Liver (tissue), 9 donors: ENCODE measurements around the gene C2. TPM values are rescaled to one million over a fixed set of nuclear protein-coding genes. Genes with fewer than 3 reads are reported as not detected.
"Not testable (repeated sequence)": the region's sequence is repeated elsewhere in the genome, so short reads cannot be mapped to it uniquely, and the experiment has no call there.

Experiments
- DNase-seq: peaks from one replicate; pipeline ENCODE4 v3.0.0-alpha.2; 2017; ENCODE audit warnings: low spot score
- H3K27ac ChIP-seq, 2 donors: one replicate each; pipeline ENCODE4 v1.7.0; 2013; ENCODE audit warnings: inconsistent platforms in 2 of 2, low read length in 2 of 2, control low read depth in 1 of 2, low read depth in 1 of 2, mild to moderate bottlenecking in 1 of 2
- H3K27me3 ChIP-seq, 4 donors: one replicate each; pipeline versions ENCODE4 v1.6.1 to v1.7.0; 2013; ENCODE audit warnings: low read length in 3 of 4, inconsistent platforms in 1 of 4, mild to moderate bottlenecking in 1 of 4, moderate library complexity in 1 of 4; ENCODE audit not compliant: control insufficient read depth in 4 of 4, insufficient read depth in 4 of 4
- H3K36me3 ChIP-seq, 4 donors: one replicate each; pipeline versions ENCODE4 v1.6.1 to v1.7.0; 2013; ENCODE audit warnings: low read length in 3 of 4, mild to moderate bottlenecking in 3 of 4, low read depth in 1 of 4, moderate library complexity in 1 of 4; ENCODE audit not compliant: control insufficient read depth in 4 of 4, insufficient read depth in 3 of 4
- H3K4me1 ChIP-seq, 4 donors: one replicate each; pipeline versions ENCODE4 v1.6.1 to v1.7.0; 2013; ENCODE audit warnings: low read length in 3 of 4, mild to moderate bottlenecking in 3 of 4, moderate library complexity in 1 of 4; ENCODE audit not compliant: control insufficient read depth in 4 of 4, insufficient read depth in 4 of 4
- H3K4me3 ChIP-seq, 3 donors: one replicate each; pipeline versions ENCODE4 v1.6.1 to v1.7.0; 2013; ENCODE audit warnings: low read length in 3 of 3, control low read depth in 1 of 3, low read depth in 1 of 3, mild to moderate bottlenecking in 1 of 3
- H3K9ac ChIP-seq, 2 donors: one replicate each; pipeline ENCODE4 v1.7.0; 2013; ENCODE audit warnings: low read length in 2 of 2, mild to moderate bottlenecking in 2 of 2, moderate library complexity in 2 of 2, control low read depth in 1 of 2, low read depth in 1 of 2
- H3K9me3 ChIP-seq, 4 donors: one replicate each; pipeline versions ENCODE4 v1.6.1 to v1.7.0; 2013; ENCODE audit warnings: low read length in 3 of 4; ENCODE audit not compliant: control insufficient read depth in 4 of 4
- FOXA2 ChIP-seq: IDR thresholded peaks from 2 replicates; pipeline ENCODE4 v1.6.1; 2016; ENCODE audit warnings: antibody characterized with exemption
- JUND ChIP-seq, 2 donors: IDR thresholded peaks; 2 replicates each; pipeline ENCODE4 v1.6.1; 2016; ENCODE audit warnings: antibody characterized with exemption in 2 of 2
- RXRA ChIP-seq, 2 donors: IDR thresholded peaks; 2 replicates each; pipeline ENCODE4 v1.6.1; 2017 to 2018; ENCODE audit warnings: antibody characterized with exemption in 2 of 2, mild to moderate bottlenecking in 1 of 2
- SP1 ChIP-seq: IDR thresholded peaks from 2 replicates; pipeline ENCODE4 v1.6.1; 2018; ENCODE audit warnings: antibody characterized with exemption, mild to moderate bottlenecking
- TAF1 ChIP-seq: conservative IDR thresholded peaks from 2 replicates; pipeline ENCODE4 v1.6.1; 2016; ENCODE audit warnings: antibody characterized with exemption, mild to moderate bottlenecking
- WGBS: extraction: QIAGEN DNeasy Blood & Tissue Kit; methylation state at CpG from one replicate; pipeline ENCODE4 v1.1.7; 2013; 5-methylcytosine and 5-hydroxymethylcytosine counted together
- polyA plus RNA-seq, 2 donors: library from polyadenylated mRNA; stranded (reverse) in 1 of 2; unstranded in 1 of 2; fragments of 200-250 nt in 1 of 2; fragments of >200 nt in 1 of 2; fragmentation: Nextera tagmentation in 1 of 2; extraction: Ambion mirVana in 1 of 2; gene quantifications; one replicate each; pipeline versions ENCODE4 v1.2.1 to v1.2.3, GENCODE V29; 2013 to 2015
- total RNA-seq, 2 donors: library from RNA; depleted of rRNA; stranded (reverse); fragments of >200 nt; gene quantifications; one replicate each; pipeline ENCODE4 v1.2.3, GENCODE V29; 2014
- TF ChIP-seq, protein P1 (sequence below): IDR thresholded peaks from 2 replicates; pipeline ENCODE4 v1.6.1; 2016; ENCODE audit warnings: antibody characterized with exemption, mild to moderate bottlenecking
- TF ChIP-seq, protein P2 (sequence below): IDR thresholded peaks from 2 replicates; pipeline ENCODE4 v1.6.1; 2016; ENCODE audit warnings: antibody characterized with exemption
- TF ChIP-seq, protein P3 (sequence below): IDR thresholded peaks from 2 replicates; pipeline ENCODE4 v1.6.1; 2016; ENCODE audit warnings: antibody characterized with exemption
- TF ChIP-seq, protein P4 (sequence below): IDR thresholded peaks from 2 replicates; pipeline ENCODE4 v1.6.1; 2016; ENCODE audit warnings: antibody characterized with exemption
- donor health status: healthy.
- donor health status: healthy.
- donor health status: healthy.
- donor health status: healthy.
- donor health status: healthy.

C2 gene
- total and polyA plus RNA-seq, 4 donors = 212 to 522 (median 397) TPM

GRCh38 chr6:31928672-31928939, 1.1 kb downstream of the C2 start:
- no peaks in the 10 kb centered on the region for H3K27me3 ChIP-seq
- WGBS = 72% methylated on average over 9 of the region's 9 CpGs
- no peak for TF ChIP-seq JUND (IDR thresholded peaks at IDR 0.05)
- TF ChIP-seq, protein P1, sequence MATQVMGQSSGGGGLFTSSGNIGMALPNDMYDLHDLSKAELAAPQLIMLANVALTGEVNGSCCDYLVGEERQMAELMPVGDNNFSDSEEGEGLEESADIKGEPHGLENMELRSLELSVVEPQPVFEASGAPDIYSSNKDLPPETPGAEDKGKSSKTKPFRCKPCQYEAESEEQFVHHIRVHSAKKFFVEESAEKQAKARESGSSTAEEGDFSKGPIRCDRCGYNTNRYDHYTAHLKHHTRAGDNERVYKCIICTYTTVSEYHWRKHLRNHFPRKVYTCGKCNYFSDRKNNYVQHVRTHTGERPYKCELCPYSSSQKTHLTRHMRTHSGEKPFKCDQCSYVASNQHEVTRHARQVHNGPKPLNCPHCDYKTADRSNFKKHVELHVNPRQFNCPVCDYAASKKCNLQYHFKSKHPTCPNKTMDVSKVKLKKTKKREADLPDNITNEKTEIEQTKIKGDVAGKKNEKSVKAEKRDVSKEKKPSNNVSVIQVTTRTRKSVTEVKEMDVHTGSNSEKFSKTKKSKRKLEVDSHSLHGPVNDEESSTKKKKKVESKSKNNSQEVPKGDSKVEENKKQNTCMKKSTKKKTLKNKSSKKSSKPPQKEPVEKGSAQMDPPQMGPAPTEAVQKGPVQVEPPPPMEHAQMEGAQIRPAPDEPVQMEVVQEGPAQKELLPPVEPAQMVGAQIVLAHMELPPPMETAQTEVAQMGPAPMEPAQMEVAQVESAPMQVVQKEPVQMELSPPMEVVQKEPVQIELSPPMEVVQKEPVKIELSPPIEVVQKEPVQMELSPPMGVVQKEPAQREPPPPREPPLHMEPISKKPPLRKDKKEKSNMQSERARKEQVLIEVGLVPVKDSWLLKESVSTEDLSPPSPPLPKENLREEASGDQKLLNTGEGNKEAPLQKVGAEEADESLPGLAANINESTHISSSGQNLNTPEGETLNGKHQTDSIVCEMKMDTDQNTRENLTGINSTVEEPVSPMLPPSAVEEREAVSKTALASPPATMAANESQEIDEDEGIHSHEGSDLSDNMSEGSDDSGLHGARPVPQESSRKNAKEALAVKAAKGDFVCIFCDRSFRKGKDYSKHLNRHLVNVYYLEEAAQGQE = peak; percentile 96
- peaks cover 2 to 8% (median 4%) of the 10 kb centered on the region in 4 donors for H3K36me3 ChIP-seq
- H3K9me3 ChIP-seq = no peaks in the 10 kb centered on the region
- H3K4me1 ChIP-seq = peaks cover 4 to 26% (median 14%) of the 10 kb centered on the region in 4 donors
- H3K27ac ChIP-seq = peak overlapping the region; percentile 95 to 96
- peak overlapping the region; percentile 57 to 93 (median 89) for H3K4me3 ChIP-seq
- peak overlapping the region in 1 of 2 donors; percentile 90 for H3K9ac ChIP-seq
- DNase-seq = no peak

DNA sequence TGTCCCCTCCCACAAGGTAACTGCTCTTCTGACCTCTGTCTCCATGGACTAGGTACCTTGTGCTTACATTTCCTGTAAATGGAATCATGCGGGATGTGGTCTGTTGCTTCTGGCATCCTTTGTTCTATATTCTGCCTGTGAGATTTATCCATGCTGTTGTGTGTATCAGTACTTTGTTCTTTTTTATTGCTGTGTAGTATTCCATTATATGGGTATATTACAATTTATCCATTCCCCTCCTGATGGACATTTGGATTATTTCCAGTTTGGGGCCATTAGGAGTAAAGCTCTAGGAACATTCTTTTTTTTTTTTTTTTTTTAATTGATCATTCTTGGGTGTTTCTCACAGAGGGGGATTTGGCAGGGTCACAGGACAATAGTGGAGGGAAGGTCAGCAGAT, 3.4 kb downstream of the C2 start:
- H3K27ac ChIP-seq = peak overlapping the region in 1 of 2 donors; percentile 16
- H3K4me1 ChIP-seq = peaks cover 6 to 29% (median 19%) of the 10 kb centered on the region in 4 donors
- H3K9ac ChIP-seq = no peak overlapping the region
- H3K27me3 ChIP-seq = no peaks in the 10 kb centered on the region
- no peak overlapping the region for H3K4me3 ChIP-seq
- WGBS = 92% methylated on average over 1 of the region's 1 CpG
- peaks cover 2 to 23% (median 9%) of the 10 kb centered on the region in 4 donors for H3K36me3 ChIP-seq
- TF ChIP-seq RXRA (IDR thresholded peaks at IDR 0.05) = no peak
- TF ChIP-seq, protein P2, sequence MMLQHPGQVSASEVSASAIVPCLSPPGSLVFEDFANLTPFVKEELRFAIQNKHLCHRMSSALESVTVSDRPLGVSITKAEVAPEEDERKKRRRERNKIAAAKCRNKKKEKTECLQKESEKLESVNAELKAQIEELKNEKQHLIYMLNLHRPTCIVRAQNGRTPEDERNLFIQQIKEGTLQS = no peak
- TF ChIP-seq, protein P3, sequence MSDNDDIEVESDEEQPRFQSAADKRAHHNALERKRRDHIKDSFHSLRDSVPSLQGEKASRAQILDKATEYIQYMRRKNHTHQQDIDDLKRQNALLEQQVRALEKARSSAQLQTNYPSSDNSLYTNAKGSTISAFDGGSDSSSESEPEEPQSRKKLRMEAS = no peak
- TF ChIP-seq SP1 = no peak
- TF ChIP-seq TAF1 = no peak
- TF ChIP-seq FOXA2 = no peak
- TF ChIP-seq, protein P4, sequence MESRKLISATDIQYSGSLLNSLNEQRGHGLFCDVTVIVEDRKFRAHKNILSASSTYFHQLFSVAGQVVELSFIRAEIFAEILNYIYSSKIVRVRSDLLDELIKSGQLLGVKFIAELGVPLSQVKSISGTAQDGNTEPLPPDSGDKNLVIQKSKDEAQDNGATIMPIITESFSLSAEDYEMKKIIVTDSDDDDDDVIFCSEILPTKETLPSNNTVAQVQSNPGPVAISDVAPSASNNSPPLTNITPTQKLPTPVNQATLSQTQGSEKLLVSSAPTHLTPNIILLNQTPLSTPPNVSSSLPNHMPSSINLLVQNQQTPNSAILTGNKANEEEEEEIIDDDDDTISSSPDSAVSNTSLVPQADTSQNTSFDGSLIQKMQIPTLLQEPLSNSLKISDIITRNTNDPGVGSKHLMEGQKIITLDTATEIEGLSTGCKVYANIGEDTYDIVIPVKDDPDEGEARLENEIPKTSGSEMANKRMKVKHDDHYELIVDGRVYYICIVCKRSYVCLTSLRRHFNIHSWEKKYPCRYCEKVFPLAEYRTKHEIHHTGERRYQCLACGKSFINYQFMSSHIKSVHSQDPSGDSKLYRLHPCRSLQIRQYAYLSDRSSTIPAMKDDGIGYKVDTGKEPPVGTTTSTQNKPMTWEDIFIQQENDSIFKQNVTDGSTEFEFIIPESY = no peak
- H3K9me3 ChIP-seq = no peaks in the 10 kb centered on the region
- DNase-seq = no peak

DNA sequence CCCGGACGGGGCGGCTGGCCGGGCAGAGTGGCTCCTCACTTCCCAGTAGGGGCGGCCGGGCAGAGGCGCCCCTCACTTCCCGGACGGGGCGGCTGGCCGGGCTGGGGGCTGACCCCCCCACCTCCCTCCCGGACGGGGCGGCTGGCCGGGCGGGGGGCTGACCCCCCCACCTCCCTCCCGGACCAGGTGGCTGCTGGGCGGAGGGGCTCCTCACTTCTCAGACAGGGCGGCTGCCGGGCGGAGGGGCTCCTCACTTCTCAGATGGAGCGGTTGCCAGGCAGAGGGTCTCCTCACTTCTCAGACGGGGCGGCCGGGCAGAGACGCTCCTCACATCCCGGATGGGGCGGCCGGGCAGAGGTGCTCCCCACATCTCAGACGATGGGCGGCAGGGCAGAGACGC, 4.6 kb downstream of the C2 start:
- not testable (repeated sequence) for H3K27ac ChIP-seq, H3K4me3 ChIP-seq, H3K9me3 ChIP-seq, H3K9ac ChIP-seq, DNase-seq, H3K27me3 ChIP-seq
- peaks cover 3 to 24% (median 16%) of the 10 kb centered on the region in 4 donors for H3K4me1 ChIP-seq
- H3K36me3 ChIP-seq = peaks cover 3 to 24% (median 9%) of the 10 kb centered on the region in 4 donors
- 96% methylated on average over 32 of the region's 32 CpGs for WGBS
